ENCODE measurements around the gene CA11. TPM values are rescaled to one million over a fixed set of nuclear protein-coding genes. Genes with fewer than 3 reads are reported as not detected.

CA11 gene
- total RNA-seq, 1 donor from 2014 or later, result 9.1 TPM

DNA sequence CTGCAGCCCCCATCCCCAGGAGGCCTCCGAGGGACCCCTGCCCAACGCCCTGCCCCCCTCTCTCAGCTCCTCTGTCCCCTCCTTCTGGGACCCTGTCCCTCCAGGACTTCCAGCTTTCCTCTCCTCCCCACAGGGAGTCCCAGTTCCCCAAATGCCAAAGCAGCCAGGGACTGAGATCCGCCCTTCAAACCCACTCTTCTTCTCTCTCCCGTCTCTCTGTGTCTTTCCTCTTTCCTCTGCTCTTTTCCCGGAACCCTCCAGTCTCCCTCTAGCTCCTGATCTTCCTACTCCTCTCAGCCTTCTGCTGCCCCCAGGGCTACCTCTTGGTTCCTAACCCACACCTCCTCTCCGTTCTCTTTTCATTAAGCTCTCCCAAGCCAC, 377 bp downstream of the CA11 start:
- peak overlapping the region; percentile 86 for H3K27ac Mint-ChIP-seq (ENCODE audit: unreplicated experiment)
- H3K36me3 Mint-ChIP-seq (ENCODE audit: low read depth), result no peaks in the 10 kb centered on the region
- TF ChIP-seq, protein P1, sequence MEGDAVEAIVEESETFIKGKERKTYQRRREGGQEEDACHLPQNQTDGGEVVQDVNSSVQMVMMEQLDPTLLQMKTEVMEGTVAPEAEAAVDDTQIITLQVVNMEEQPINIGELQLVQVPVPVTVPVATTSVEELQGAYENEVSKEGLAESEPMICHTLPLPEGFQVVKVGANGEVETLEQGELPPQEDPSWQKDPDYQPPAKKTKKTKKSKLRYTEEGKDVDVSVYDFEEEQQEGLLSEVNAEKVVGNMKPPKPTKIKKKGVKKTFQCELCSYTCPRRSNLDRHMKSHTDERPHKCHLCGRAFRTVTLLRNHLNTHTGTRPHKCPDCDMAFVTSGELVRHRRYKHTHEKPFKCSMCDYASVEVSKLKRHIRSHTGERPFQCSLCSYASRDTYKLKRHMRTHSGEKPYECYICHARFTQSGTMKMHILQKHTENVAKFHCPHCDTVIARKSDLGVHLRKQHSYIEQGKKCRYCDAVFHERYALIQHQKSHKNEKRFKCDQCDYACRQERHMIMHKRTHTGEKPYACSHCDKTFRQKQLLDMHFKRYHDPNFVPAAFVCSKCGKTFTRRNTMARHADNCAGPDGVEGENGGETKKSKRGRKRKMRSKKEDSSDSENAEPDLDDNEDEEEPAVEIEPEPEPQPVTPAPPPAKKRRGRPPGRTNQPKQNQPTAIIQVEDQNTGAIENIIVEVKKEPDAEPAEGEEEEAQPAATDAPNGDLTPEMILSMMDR (IDR thresholded peaks at IDR 0.05), result no peak
- H3K27me3 Mint-ChIP-seq (ENCODE audit: low read depth), result no peaks in the 10 kb centered on the region
- H3K4me1 Mint-ChIP-seq (ENCODE audit: low read depth), result peaks cover 30% of the 10 kb centered on the region
- peak overlapping the region; percentile 82 for H3K4me3 Mint-ChIP-seq (ENCODE audit: unreplicated experiment)
- no peaks in the 10 kb centered on the region for H3K9me3 Mint-ChIP-seq (ENCODE audit: low read depth)
- DNase-seq (ENCODE audit: low spot score), result no peak

DNA sequence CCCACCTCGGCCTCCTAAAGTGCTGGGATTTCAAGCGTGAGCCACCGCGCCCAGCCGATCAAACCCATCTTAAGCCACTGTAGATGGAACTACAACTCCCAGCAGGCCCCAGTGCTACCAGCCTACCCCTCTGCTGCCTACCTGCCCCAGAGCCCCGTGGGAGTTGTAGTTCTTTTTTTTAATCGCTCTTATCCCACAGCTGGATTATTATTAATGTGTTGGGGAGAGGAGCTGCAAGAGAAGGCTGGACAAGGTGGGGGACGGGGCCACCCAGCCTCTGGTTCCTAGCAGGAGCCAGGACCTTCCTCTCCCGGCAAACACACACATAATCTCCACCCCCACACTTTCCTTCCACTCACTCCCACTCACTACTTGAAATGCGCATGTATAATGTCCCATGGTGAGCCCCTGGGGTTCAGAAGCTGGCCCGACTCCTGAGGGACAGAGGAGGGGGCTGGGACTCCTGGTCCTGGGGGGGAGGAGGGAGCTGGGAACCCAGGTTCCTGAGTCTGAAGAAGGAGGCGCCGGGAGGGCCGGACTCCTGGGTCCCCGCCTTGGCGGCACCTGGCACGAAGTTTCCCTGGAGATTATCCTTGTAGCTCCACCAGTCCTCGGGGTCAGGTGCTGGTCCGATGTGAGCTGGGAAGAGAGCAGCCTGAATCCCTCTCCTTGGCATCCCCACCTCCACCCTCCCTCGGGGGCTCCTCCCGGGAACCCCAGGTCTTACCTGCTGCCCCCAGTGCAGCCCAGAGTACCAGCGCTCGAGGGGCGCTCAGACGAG, 958 bp downstream of the CA11 start:
- no peak for DNase-seq (ENCODE audit: low spot score)

GRCh38 chr19:48644355-48644754, 1.6 kb downstream of the CA11 start:
- H3K4me3 Mint-ChIP-seq (ENCODE audit: unreplicated experiment), result no peak overlapping the region
- DNase-seq (ENCODE audit: low spot score), result no peak
- H3K27me3 Mint-ChIP-seq (ENCODE audit: low read depth), result no peaks in the 10 kb centered on the region
- TF ChIP-seq, protein P1 (IDR thresholded peaks at IDR 0.05), result no peak
- no peaks in the 10 kb centered on the region for H3K9me3 Mint-ChIP-seq (ENCODE audit: low read depth)
- no peaks in the 10 kb centered on the region for H3K36me3 Mint-ChIP-seq (ENCODE audit: low read depth)
- no peak overlapping the region for H3K27ac Mint-ChIP-seq (ENCODE audit: unreplicated experiment)
- peaks cover 28% of the 10 kb centered on the region for H3K4me1 Mint-ChIP-seq (ENCODE audit: low read depth)

More for the DNA sequence above, 958 bp downstream of the CA11 start:
- H3K36me3 Mint-ChIP-seq (ENCODE audit: low read depth), result no peaks in the 10 kb centered on the region
- H3K27ac Mint-ChIP-seq (ENCODE audit: unreplicated experiment), result no peak overlapping the region
- H3K4me1 Mint-ChIP-seq (ENCODE audit: low read depth), result peaks cover 30% of the 10 kb centered on the region
- H3K27me3 Mint-ChIP-seq (ENCODE audit: low read depth), result no peaks in the 10 kb centered on the region
- H3K4me3 Mint-ChIP-seq (ENCODE audit: unreplicated experiment), result peak overlapping the region; percentile 82
- no peaks in the 10 kb centered on the region for H3K9me3 Mint-ChIP-seq (ENCODE audit: low read depth)
- TF ChIP-seq, protein P1 (IDR thresholded peaks at IDR 0.05), result no peak

GRCh38 chr19:48642862-48643261, 3.1 kb downstream of the CA11 start:
- no peak for DNase-seq (ENCODE audit: low spot score)

DNA sequence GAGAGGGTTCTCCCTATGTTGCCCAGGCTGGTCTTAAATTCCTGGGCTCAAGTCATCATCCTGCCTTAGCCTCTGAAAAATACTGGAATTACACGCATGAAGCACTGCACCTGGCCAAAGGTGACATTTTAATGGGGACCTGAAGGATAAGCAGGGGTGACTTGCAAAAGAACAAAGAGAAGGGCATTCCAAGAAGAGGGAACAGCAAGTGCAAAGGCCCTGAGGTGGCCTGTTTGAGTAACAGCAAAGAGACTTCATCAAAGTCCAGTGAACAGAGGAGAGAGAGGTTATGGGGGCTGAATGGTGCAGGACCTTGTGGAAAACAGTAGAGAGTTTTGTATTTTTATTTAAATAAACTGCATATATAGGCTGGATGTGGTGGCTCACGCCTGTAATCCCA, 4.1 kb downstream of the CA11 start:
- Mint-ChIP-seq H3K4me1 (ENCODE audit: low read depth) (peaks cover 39% of the 10 kb centered on the region), H3K36me3 (ENCODE audit: low read depth) (no peaks in the 10 kb centered on the region), H3K9me3 (ENCODE audit: low read depth) (no peaks in the 10 kb centered on the region), H3K27me3 (ENCODE audit: low read depth) (no peaks in the 10 kb centered on the region), H3K4me3 (ENCODE audit: unreplicated experiment) (no peak overlapping the region), H3K27ac (ENCODE audit: unreplicated experiment) (no peak overlapping the region)
- no peak for DNase-seq (ENCODE audit: low spot score)
- TF ChIP-seq, protein P1 (IDR thresholded peaks at IDR 0.05), result no peak

More at GRCh38 chr19:48642862-48643261, 3.1 kb downstream of the CA11 start:
- Mint-ChIP-seq H3K4me3 (ENCODE audit: unreplicated experiment) (no peak overlapping the region), H3K9me3 (ENCODE audit: low read depth) (no peaks in the 10 kb centered on the region), H3K36me3 (ENCODE audit: low read depth) (no peaks in the 10 kb centered on the region), H3K27me3 (ENCODE audit: low read depth) (no peaks in the 10 kb centered on the region), H3K27ac (ENCODE audit: unreplicated experiment) (no peak overlapping the region), H3K4me1 (ENCODE audit: low read depth) (peaks cover 32% of the 10 kb centered on the region)
- TF ChIP-seq, protein P1 (IDR thresholded peaks at IDR 0.05), result no peak

Measured in chondrocyte (in vitro differentiated cells).